GM23338 (cell line): ENCODE results near the gene SLC25A41.

Experiments used
- CTCF ChIP-seq, 2 experiments: fragments of 200-600 bp in 1 of 2; sonication (generic) in 1 of 2; conservative IDR thresholded peaks; 2 replicates each; pipeline versions ENCODE4 v1.5.1 to v1.6.1; 2016 to 2017; ENCODE audit warnings: antibody characterized with exemption in 2 of 2, low read depth in 2 of 2, mild to moderate bottlenecking in 2 of 2, moderate library complexity in 1 of 2
- EZH2 ChIP-seq: fragments of 200-600 bp; sonication (generic); IDR thresholded peaks from one replicate; pipeline ENCODE4 v1.8.0; 2017; ENCODE audit warnings: antibody characterized with exemption, mild to moderate bottlenecking, low read depth; ENCODE audit not compliant: unreplicated experiment
- EZH2phosphoT487 ChIP-seq: fragments of 200-600 bp; sonication (generic); IDR thresholded peaks from one replicate; pipeline ENCODE4 v1.8.1; 2018; ENCODE audit warnings: antibody characterized with exemption; ENCODE audit not compliant: unreplicated experiment
- JUNB ChIP-seq: IDR thresholded peaks from one replicate; pipeline ENCODE4 v1.6.1; 2016; ENCODE audit warnings: antibody characterized with exemption; ENCODE audit not compliant: unreplicated experiment
- POLR2AphosphoS5 ChIP-seq: IDR thresholded peaks from 2 replicates; pipeline ENCODE4 v1.6.1; 2016; ENCODE audit warnings: antibody characterized with exemption, low read depth
- ZNF331 ChIP-seq: fragments of 250-450 bp; sonication (Bioruptor Pico); IDR thresholded peaks from 2 replicates; pipeline ENCODE4 v1.5.0; 2020; ENCODE audit warnings: low read depth, mild to moderate bottlenecking, moderate library complexity
- TF ChIP-seq, protein P1 (sequence below): IDR thresholded peaks from one replicate; pipeline ENCODE4 v1.6.1; 2018; ENCODE audit warnings: antibody characterized with exemption; ENCODE audit not compliant: unreplicated experiment
- TF ChIP-seq, protein P2 (sequence below): fragments of 250-450 bp; sonication (Bioruptor Pico); IDR thresholded peaks from 2 replicates; pipeline ENCODE4 v1.5.0; 2020; ENCODE audit warnings: mild to moderate bottlenecking, moderate library complexity

DNA sequence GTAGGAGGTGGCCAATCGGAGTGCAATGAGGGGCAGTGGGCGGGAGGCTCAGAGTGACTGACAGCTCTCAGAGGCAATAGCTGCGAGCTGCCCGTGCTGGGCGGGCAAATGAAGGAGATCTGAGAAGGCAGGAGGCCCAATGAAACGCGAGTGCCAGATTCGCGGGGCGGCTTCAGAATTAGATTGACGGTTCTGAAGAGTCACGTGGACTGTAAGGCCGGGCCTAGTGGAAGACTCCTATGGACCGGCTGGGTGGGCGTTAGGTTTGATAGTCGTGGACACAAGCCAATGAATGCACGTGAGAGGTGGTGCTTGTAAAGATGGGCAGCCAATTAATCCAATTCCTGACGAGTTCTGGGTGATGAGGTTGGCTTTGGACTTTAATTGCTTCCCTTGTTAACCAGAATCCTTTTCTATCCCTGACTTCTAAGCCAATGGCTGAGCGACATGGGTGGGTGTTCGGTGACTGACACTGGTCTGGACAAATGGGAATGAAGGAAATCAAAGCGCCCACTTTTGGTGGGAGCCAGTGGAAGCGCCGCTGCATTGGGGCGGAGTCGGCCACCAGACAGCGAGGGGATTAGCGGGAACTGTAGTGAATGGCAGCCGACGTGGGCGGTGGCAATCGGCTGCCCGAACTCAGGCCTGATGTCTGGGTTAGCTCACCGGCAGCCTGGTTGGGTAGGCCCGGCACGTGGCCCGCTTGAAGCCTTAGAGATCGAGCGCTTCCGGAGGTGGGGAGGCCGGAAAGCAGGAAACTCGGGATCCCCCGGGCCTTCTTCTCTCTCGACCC is 8.4 kb downstream of the SLC25A41 start:
- no peak for TF ChIP-seq CTCF (conservative IDR thresholded peaks at IDR 0.05; ENCODE audit: low read depth in 2 of 2)
- TF ChIP-seq, protein P1, sequence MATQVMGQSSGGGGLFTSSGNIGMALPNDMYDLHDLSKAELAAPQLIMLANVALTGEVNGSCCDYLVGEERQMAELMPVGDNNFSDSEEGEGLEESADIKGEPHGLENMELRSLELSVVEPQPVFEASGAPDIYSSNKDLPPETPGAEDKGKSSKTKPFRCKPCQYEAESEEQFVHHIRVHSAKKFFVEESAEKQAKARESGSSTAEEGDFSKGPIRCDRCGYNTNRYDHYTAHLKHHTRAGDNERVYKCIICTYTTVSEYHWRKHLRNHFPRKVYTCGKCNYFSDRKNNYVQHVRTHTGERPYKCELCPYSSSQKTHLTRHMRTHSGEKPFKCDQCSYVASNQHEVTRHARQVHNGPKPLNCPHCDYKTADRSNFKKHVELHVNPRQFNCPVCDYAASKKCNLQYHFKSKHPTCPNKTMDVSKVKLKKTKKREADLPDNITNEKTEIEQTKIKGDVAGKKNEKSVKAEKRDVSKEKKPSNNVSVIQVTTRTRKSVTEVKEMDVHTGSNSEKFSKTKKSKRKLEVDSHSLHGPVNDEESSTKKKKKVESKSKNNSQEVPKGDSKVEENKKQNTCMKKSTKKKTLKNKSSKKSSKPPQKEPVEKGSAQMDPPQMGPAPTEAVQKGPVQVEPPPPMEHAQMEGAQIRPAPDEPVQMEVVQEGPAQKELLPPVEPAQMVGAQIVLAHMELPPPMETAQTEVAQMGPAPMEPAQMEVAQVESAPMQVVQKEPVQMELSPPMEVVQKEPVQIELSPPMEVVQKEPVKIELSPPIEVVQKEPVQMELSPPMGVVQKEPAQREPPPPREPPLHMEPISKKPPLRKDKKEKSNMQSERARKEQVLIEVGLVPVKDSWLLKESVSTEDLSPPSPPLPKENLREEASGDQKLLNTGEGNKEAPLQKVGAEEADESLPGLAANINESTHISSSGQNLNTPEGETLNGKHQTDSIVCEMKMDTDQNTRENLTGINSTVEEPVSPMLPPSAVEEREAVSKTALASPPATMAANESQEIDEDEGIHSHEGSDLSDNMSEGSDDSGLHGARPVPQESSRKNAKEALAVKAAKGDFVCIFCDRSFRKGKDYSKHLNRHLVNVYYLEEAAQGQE: no peak
- no peak for TF ChIP-seq EZH2phosphoT487
- no peak for TF ChIP-seq JUNB
- no peak for TF ChIP-seq ZNF331
- TF ChIP-seq EZH2: no peak
- no peak for TF ChIP-seq POLR2AphosphoS5
- TF ChIP-seq, protein P2, sequence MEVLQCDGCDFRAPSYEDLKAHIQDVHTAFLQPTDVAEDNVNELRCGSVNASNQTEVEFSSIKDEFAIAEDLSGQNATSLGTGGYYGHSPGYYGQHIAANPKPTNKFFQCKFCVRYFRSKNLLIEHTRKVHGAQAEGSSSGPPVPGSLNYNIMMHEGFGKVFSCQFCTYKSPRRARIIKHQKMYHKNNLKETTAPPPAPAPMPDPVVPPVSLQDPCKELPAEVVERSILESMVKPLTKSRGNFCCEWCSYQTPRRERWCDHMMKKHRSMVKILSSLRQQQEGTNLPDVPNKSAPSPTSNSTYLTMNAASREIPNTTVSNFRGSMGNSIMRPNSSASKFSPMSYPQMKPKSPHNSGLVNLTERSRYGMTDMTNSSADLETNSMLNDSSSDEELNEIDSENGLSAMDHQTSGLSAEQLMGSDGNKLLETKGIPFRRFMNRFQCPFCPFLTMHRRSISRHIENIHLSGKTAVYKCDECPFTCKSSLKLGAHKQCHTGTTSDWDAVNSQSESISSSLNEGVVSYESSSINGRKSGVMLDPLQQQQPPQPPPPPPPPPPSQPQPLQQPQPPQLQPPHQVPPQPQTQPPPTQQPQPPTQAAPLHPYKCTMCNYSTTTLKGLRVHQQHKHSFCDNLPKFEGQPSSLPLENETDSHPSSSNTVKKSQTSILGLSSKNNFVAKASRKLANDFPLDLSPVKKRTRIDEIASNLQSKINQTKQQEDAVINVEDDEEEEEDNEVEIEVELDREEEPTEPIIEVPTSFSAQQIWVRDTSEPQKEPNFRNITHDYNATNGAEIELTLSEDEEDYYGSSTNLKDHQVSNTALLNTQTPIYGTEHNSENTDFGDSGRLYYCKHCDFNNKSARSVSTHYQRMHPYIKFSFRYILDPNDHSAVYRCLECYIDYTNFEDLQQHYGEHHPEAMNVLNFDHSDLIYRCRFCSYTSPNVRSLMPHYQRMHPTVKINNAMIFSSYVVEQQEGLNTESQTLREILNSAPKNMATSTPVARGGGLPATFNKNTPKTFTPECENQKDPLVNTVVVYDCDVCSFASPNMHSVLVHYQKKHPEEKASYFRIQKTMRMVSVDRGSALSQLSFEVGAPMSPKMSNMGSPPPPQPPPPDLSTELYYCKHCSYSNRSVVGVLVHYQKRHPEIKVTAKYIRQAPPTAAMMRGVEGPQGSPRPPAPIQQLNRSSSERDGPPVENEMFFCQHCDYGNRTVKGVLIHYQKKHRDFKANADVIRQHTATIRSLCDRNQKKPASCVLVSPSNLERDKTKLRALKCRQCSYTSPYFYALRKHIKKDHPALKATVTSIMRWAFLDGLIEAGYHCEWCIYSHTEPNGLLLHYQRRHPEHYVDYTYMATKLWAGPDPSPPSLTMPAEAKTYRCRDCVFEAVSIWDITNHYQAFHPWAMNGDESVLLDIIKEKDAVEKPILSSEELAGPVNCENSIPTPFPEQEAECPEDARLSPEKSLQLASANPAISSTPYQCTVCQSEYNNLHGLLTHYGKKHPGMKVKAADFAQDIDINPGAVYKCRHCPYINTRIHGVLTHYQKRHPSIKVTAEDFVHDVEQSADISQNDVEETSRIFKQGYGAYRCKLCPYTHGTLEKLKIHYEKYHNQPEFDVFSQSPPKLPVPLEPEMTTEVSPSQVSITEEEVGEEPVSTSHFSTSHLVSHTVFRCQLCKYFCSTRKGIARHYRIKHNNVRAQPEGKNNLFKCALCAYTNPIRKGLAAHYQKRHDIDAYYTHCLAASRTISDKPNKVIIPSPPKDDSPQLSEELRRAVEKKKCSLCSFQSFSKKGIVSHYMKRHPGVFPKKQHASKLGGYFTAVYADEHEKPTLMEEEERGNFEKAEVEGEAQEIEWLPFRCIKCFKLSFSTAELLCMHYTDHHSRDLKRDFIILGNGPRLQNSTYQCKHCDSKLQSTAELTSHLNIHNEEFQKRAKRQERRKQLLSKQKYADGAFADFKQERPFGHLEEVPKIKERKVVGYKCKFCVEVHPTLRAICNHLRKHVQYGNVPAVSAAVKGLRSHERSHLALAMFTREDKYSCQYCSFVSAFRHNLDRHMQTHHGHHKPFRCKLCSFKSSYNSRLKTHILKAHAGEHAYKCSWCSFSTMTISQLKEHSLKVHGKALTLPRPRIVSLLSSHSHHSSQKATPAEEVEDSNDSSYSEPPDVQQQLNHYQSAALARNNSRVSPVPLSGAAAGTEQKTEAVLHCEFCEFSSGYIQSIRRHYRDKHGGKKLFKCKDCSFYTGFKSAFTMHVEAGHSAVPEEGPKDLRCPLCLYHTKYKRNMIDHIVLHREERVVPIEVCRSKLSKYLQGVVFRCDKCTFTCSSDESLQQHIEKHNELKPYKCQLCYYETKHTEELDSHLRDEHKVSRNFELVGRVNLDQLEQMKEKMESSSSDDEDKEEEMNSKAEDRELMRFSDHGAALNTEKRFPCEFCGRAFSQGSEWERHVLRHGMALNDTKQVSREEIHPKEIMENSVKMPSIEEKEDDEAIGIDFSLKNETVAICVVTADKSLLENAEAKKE (CRISPR knock-in tag): no peak
